GM19043 (cell line): ENCODE data around the gene ASIC4.

Experiments
- ATAC-seq: cut with Tn5 transposase; IDR thresholded peaks from one replicate; pipeline ENCODE4 v1.9.1; 2021; ENCODE audit warnings: low read depth; ENCODE audit not compliant: unreplicated experiment

The ASIC4 gene

GRCh38 chr2:219551441-219552381 is 37.4 kb downstream of the ASIC4 start:
- peak; percentile 19 for ATAC-seq

- peak; percentile 90 for ATAC-seq
Measured at GRCh38 chr2:219552382-219553167, 38.3 kb downstream of the ASIC4 start.

- ATAC-seq: no peak
Measured at GRCh38 chr2:219553168-219553417, 38.8 kb downstream of the ASIC4 start.

GRCh38 chr2:219553463-219553963 is 39.2 kb downstream of the ASIC4 start:
- ATAC-seq: no peak

- no peak for ATAC-seq
Measured at GRCh38 chr2:219554350-219554749, 40.1 kb downstream of the ASIC4 start.

- ATAC-seq: no peak
Measured at GRCh38 chr2:219555956-219556355, 41.7 kb downstream of the ASIC4 start.

GRCh38 chr2:219556413-219556812 is 42.1 kb downstream of the ASIC4 start:
- no peak for ATAC-seq

- no peak for ATAC-seq
Measured at GRCh38 chr2:219557320-219557719, 43.0 kb downstream of the ASIC4 start.

- no peak for ATAC-seq
Measured at GRCh38 chr2:219557791-219558785, 43.8 kb downstream of the ASIC4 start.

- ATAC-seq: no peak
Measured at GRCh38 chr2:219559156-219559915, 45.1 kb downstream of the ASIC4 start.

GRCh38 chr2:219560037-219560892 is 46.0 kb downstream of the ASIC4 start:
- ATAC-seq: peak; percentile 48

GRCh38 chr2:219560893-219561178 is 46.6 kb downstream of the ASIC4 start:
- no peak for ATAC-seq

- ATAC-seq: no peak
Measured at GRCh38 chr2:219561179-219562048, 47.1 kb downstream of the ASIC4 start.

GRCh38 chr2:219562049-219563020 is 48.1 kb downstream of the ASIC4 start:
- no peak for ATAC-seq

- no peak for ATAC-seq
Measured at GRCh38 chr2:219563271-219563928, 49.1 kb downstream of the ASIC4 start.
